K562 (cell line): ENCODE data around the gene AOC3. TPM values are rescaled to one million over a fixed set of nuclear protein-coding genes. Genes with fewer than 3 reads are reported as not detected.
A peak's percentile ranks its signal among the peaks of the same experiment; 100 is the strongest.

Source experiments
- BCLAF1 ChIP-seq, 2 experiments: fragments of 450-650 bp in 1 of 2; IDR thresholded peaks; 2 replicates each; pipeline ENCODE4 v1.6.1; 2011 to 2017; ENCODE audit warnings: low read depth in 2 of 2, antibody characterized with exemption in 1 of 2, borderline replicate concordance in 1 of 2, low read length in 1 of 2, mild to moderate bottlenecking in 1 of 2, mixed read lengths in 1 of 2; ENCODE audit not compliant: control insufficient read depth in 1 of 2
- C11orf30 ChIP-seq: fragments of 450-650 bp; IDR thresholded peaks from 2 replicates; pipeline ENCODE4 v1.6.1; 2016; ENCODE audit warnings: low read depth, mild to moderate bottlenecking
- CEBPB ChIP-seq: fragments of 450-650 bp; IDR thresholded peaks from 2 replicates; pipeline ENCODE4 v1.6.1; 2016; ENCODE audit warnings: missing genetic modification characterization, missing compliant biosample characterization
- DACH1 ChIP-seq: fragments of 450-650 bp; IDR thresholded peaks from 2 replicates; pipeline ENCODE4 v1.6.1; 2018; ENCODE audit not compliant: partially characterized antibody
- GABPA ChIP-seq: fragments of 200-800 bp; sonication (Bioruptor generic); conservative IDR thresholded peaks from 2 replicates; pipeline ENCODE4 v1.6.1; 2016; ENCODE audit warnings: low read depth, missing genetic modification characterization, missing compliant biosample characterization
- MYC ChIP-seq, 2 experiments: fragments of 250-450 bp in 1 of 2; sonication (Bioruptor Pico) in 1 of 2; IDR thresholded peaks; 2 replicates each; pipeline versions ENCODE4 v1.5.1 to v1.6.1; 2012 to 2021; ENCODE audit warnings: low read depth in 2 of 2, borderline replicate concordance in 1 of 2, improper control_type of control experiment in 1 of 2, low read length in 1 of 2, mild to moderate bottlenecking in 1 of 2, moderate library complexity in 1 of 2
- NFE2L1 ChIP-seq: fragments of 450-650 bp; IDR thresholded peaks from 2 replicates; pipeline ENCODE4 v1.6.1; 2016; ENCODE audit warnings: missing genetic modification characterization, low read depth, mild to moderate bottlenecking, missing compliant biosample characterization, moderate library complexity, borderline replicate concordance
- PHF20 ChIP-seq: fragments of 450-650 bp; IDR thresholded peaks from 2 replicates; pipeline ENCODE4 v1.6.1; 2018; ENCODE audit not compliant: partially characterized antibody
- PREB ChIP-seq: sonication (generic); formaldehyde crosslinking; IDR thresholded peaks from 2 replicates; pipeline ENCODE4 v1.8.1; 2023; ENCODE audit warnings: mild to moderate bottlenecking, missing genetic modification reagents
- SOX6 ChIP-seq: fragments of 450-650 bp; IDR thresholded peaks from 2 replicates; pipeline ENCODE4 v1.6.1; 2014; ENCODE audit warnings: mild to moderate bottlenecking
- SREBF2 ChIP-seq: sonication (generic); formaldehyde crosslinking; IDR thresholded peaks from 2 replicates; pipeline ENCODE4 v1.4.0; 2020; ENCODE audit warnings: mild to moderate bottlenecking, missing genetic modification reagents
- SRSF9 ChIP-seq: fragments of 200-400 bp; formaldehyde crosslinking; IDR thresholded peaks from 2 replicates; pipeline ENCODE4 v1.6.1; 2017; ENCODE audit warnings: low read depth, low read length, borderline replicate concordance
- TCF15 ChIP-seq: fragments of 250-450 bp; sonication (Bioruptor Pico); IDR thresholded peaks from 2 replicates; pipeline ENCODE4 v1.8.0; 2022; ENCODE audit warnings: moderate library complexity, mild to moderate bottlenecking, inconsistent platforms
- TEAD4 ChIP-seq, 2 experiments: sonication (generic) in 1 of 2; formaldehyde crosslinking in 1 of 2; IDR thresholded peaks; 2 replicates each; pipeline versions ENCODE4 v1.6.1 to v1.8.0; 2012 to 2022; ENCODE audit warnings: borderline replicate concordance in 1 of 2, inconsistent platforms in 1 of 2, low read length in 1 of 2, mild to moderate bottlenecking in 1 of 2, missing genetic modification reagents in 1 of 2
- UBTF ChIP-seq, 2 experiments: IDR thresholded peaks; 2 replicates each; pipeline ENCODE4 v1.6.1; 2012; ENCODE audit warnings: improper control_type of control experiment in 2 of 2, low read depth in 2 of 2, low read length in 2 of 2, borderline replicate concordance in 1 of 2
- ZEB2 ChIP-seq: fragments of 450-650 bp; IDR thresholded peaks from 2 replicates; pipeline ENCODE4 v1.6.1; 2016
- ZNF217 ChIP-seq: sonication (generic); formaldehyde crosslinking; IDR thresholded peaks from 2 replicates; pipeline ENCODE4 v1.8.0; 2022; ENCODE audit warnings: mild to moderate bottlenecking, missing genetic modification reagents
- ZNF384 ChIP-seq: IDR thresholded peaks from 2 replicates; pipeline ENCODE4 v1.6.1; 2012; ENCODE audit warnings: low read depth, low read length, improper control_type of control experiment
- polyA plus RNA-seq, 8 experiments: library from polyadenylated mRNA; depleted of rRNA in 4 of 8; stranded (reverse) in 5 of 8; unstranded in 3 of 8; fragments of >200 nt; fragmentation: Nextera tagmentation in 2 of 8; fragmentation: Illumina TruSeq in 1 of 8; extraction: Ambion mirVana in 2 of 8; extraction: Trizol in 1 of 8; gene quantifications; 2 replicates each; pipeline versions ENCODE4 v1.2.1 to v1.2.3, GENCODE V29; 2011 to 2014; ENCODE audit warnings: inconsistent platforms in 1 of 8, missing spikeins in 1 of 8
- total RNA-seq, 7 experiments: library from RNA; depleted of rRNA in 6 of 7; stranded (reverse); fragments of >200 nt in 6 of 7; fragmentation: Illumina TruSeq in 2 of 7; extraction: Trizol in 2 of 7; gene quantifications; 2 replicates each; pipeline versions ENCODE4 v1.2.1 to v1.2.3, GENCODE V29; 2011 to 2021; ENCODE audit warnings: low replicate concordance in 1 of 7

The AOC3 gene
- total and polyA plus RNA-seq, 9 of the 15 experiments (the other 6 are each of a cell fraction or from before 2014, with no cell fraction given) = 0.09 to 0.42 (median 0.22) TPM; not detected in 3

GRCh38 chr17:42832934-42833766, 17.8 kb upstream of the AOC3 start, which contains the start of gene PSME3 (continued):
- TF ChIP-seq TCF15 (CRISPR knock-in tag) (no peak), NFE2L1 (tag) (no peak), ZNF217 (CRISPR knock-in tag) (no peak), SRSF9 (no peak), PREB (0 out of 2 replicates have a peak, but pooled peaks have one; percentile 67), C11orf30 (peak; percentile 99), SOX6 (0 out of 2 replicates have a peak, but pooled peaks have one; percentile 35), DACH1 (no peak), ZEB2 (peak; percentile 79), UBTF (IDR thresholded peaks at IDR 0.05; ENCODE audit: borderline replicate concordance in 1 of 2, low read depth in 2 of 2, low read length in 2 of 2) (0 out of 4 replicates have a peak, but pooled peaks of 1 of the 2 experiments have one; percentile 59), MYC (IDR thresholded peaks at IDR 0.05; ENCODE audit: low read depth, low read length) (peak; percentile 99), MYC (CRISPR knock-in tag; IDR thresholded peaks at IDR 0.05; ENCODE audit: borderline replicate concordance, low read depth) (peak; percentile 100), PHF20 (peak; percentile 100), BCLAF1 (IDR thresholded peaks at IDR 0.05; ENCODE audit: borderline replicate concordance in 1 of 2, control insufficient read depth in 1 of 2, low read depth in 2 of 2, low read length in 1 of 2) (no peak), GABPA (tag) (peak; percentile 97), CEBPB (tag) (no peak), ZNF384 (no peak), SREBF2 (CRISPR knock-in tag) (peak; percentile 98), TEAD4 (IDR thresholded peaks at IDR 0.05; ENCODE audit: low read length) (no peak), TEAD4 (CRISPR knock-in tag; IDR thresholded peaks at IDR 0.05; ENCODE audit: borderline replicate concordance) (no peak)
